ENCODE measurements around the gene DGKD. TPM values are rescaled to one million over a fixed set of nuclear protein-coding genes. Genes with fewer than 3 reads are reported as not detected.

DGKD gene
- total RNA-seq, 1 experiment from 2014 or later = 52.0 TPM

GRCh38 chr2:233437439-233437955 is 83.2 kb downstream of the DGKD start:
- DNase-seq (ENCODE audit: low read depth, low spot score) = no peak
- Histone ChIP-seq H3K27ac (ENCODE audit: low read depth, low read length) (no peak overlapping the region), H3K27me3 (ENCODE audit: insufficient read depth, low read length) (no peaks in the 10 kb centered on the region), H3K36me3 (ENCODE audit: control insufficient read depth in 1 of 2, insufficient read depth in 2 of 2, low read length in 2 of 2) (peaks cover 13 to 21% of the 10 kb centered on the region in 2 experiments; a peak in 3 of 4 replicates), H3K9me3 (ENCODE audit: control insufficient read depth in 1 of 2, insufficient read depth in 1 of 2, low read depth in 1 of 2, low read length in 2 of 2) (no peaks in the 10 kb centered on the region), H3K79me2 (ENCODE audit: insufficient read depth, low read length) (peaks cover 27% of the 10 kb centered on the region; the same call in 1 of the 2 replicates), H3K4me2 (ENCODE audit: low read length) (no peak overlapping the region), H4K20me1 (ENCODE audit: insufficient read depth) (no peaks in the 10 kb centered on the region), H3K4me1 (ENCODE audit: control insufficient read depth in 1 of 2, insufficient read depth in 2 of 2, low read length in 2 of 2) (no peaks in the 10 kb centered on the region), H2AFZ (ENCODE audit: low read depth, low read length, poor library complexity, severe bottlenecking) (no peak overlapping the region), H3K9ac (ENCODE audit: low read length) (no peak overlapping the region), H3K4me3 (replicated peaks in 1 of 2; ENCODE audit: low read depth in 1 of 2, low read length in 2 of 2) (no peak overlapping the region), H3K9me2 (ENCODE audit: insufficient read depth) (no peaks in the 10 kb centered on the region)
- ATAC-seq = no peak
- BruUV-seq (replicated peaks) = no TSS peak
- TF ChIP-seq ATF3 (IDR thresholded peaks at IDR 0.05) = no peak
- RAD21 ChIA-PET (ENCODE audit: low non-redundant PET in 1 of 2, low total read pairs in 2 of 2, uncharacterized antibody in 2 of 2, unreplicated experiment in 2 of 2) = no interaction called here
- POLR2A ChIA-PET = no interaction called here
- CTCF ChIA-PET = no interaction called here
- intact Hi-C loops (cut with micrococcal nuclease) = no loop called here

- ATAC-seq (no peak), DNase-seq (ENCODE audit: low read depth, low spot score) (no peak)
- no peaks in the 10 kb centered on the region for H3K9me3 ChIP-seq (ENCODE audit: control insufficient read depth in 1 of 2, insufficient read depth in 1 of 2, low read depth in 1 of 2, low read length in 2 of 2)
- H3K9ac ChIP-seq (ENCODE audit: low read length) = no peak overlapping the region
- no peak overlapping the region for H2AFZ ChIP-seq (ENCODE audit: low read depth, low read length, poor library complexity, severe bottlenecking)
- peaks cover 20% of the 10 kb centered on the region; the same call in 1 of the 2 replicates for H3K79me2 ChIP-seq (ENCODE audit: insufficient read depth, low read length)
- 0 out of 2 replicates have a peak, but pooled peaks cover under 1% of the 10 kb centered on the region for H4K20me1 ChIP-seq (ENCODE audit: insufficient read depth)
- H3K36me3 ChIP-seq (ENCODE audit: control insufficient read depth in 1 of 2, insufficient read depth in 2 of 2, low read length in 2 of 2) = peaks cover 13 to 21% of the 10 kb centered on the region in 2 experiments; a peak in 3 of 4 replicates
- ChIA-PET RAD21 (ENCODE audit: low non-redundant PET in 1 of 2, low total read pairs in 2 of 2, uncharacterized antibody in 2 of 2, unreplicated experiment in 2 of 2) (no interaction called here), POLR2A (no interaction called here), CTCF (interaction anchor here (0.9 kb wide), 1 partner anchor 18 kb away, joined by 3 read pairs; no protein-coding TSS in a partner anchor)
- H3K4me2 ChIP-seq (ENCODE audit: low read length) = no peak overlapping the region
- H3K4me1 ChIP-seq (ENCODE audit: control insufficient read depth in 1 of 2, insufficient read depth in 2 of 2, low read length in 2 of 2) = no peaks in the 10 kb centered on the region
- intact Hi-C loops (cut with micrococcal nuclease) = no loop called here
- H3K4me3 ChIP-seq (replicated peaks in 1 of 2; ENCODE audit: low read depth in 1 of 2, low read length in 2 of 2) = no peak overlapping the region
- no peaks in the 10 kb centered on the region for H3K27me3 ChIP-seq (ENCODE audit: insufficient read depth, low read length)
- H3K27ac ChIP-seq (ENCODE audit: low read depth, low read length) = no peak overlapping the region
- no peaks in the 10 kb centered on the region for H3K9me2 ChIP-seq (ENCODE audit: insufficient read depth)
- TF ChIP-seq SP1 (IDR thresholded peaks at IDR 0.05; ENCODE audit: low read depth) (no peak), ELF1 (IDR thresholded peaks at IDR 0.05; ENCODE audit: borderline replicate concordance, low read depth) (no peak), ZNF274 (IDR thresholded peaks at IDR 0.05; ENCODE audit: low read depth, low read length) (no peak), TCF7L2 (IDR thresholded peaks at IDR 0.05; ENCODE audit: borderline replicate concordance, extremely low read depth, insufficient read depth, insufficient read length) (no peak), SRF (IDR thresholded peaks at IDR 0.05; ENCODE audit: low read depth) (no peak), POLR2A (IDR thresholded peaks at IDR 0.05; ENCODE audit: borderline replicate concordance, extremely low read depth, insufficient read depth, insufficient read length) (no peak), EZH2 (IDR thresholded peaks at IDR 0.05) (no peak), CEBPB (IDR thresholded peaks at IDR 0.05; ENCODE audit: low read depth) (no peak), ATF3 (IDR thresholded peaks at IDR 0.05) (no peak), MAX (IDR thresholded peaks at IDR 0.05) (no peak), EZH2phosphoT487 (IDR thresholded peaks at IDR 0.05; ENCODE audit: borderline replicate concordance) (no peak), ZFX (IDR thresholded peaks at IDR 0.05) (no peak), ZBTB33 (IDR thresholded peaks at IDR 0.05; ENCODE audit: extremely low read depth, insufficient replicate concordance, low read length) (no peak), POLR2AphosphoS5 (IDR thresholded peaks at IDR 0.05; ENCODE audit: low read depth, low read length) (no peak), FOSL1 (IDR thresholded peaks at IDR 0.05; ENCODE audit: low read depth) (no peak)
- BruUV-seq (replicated peaks) = no TSS peak
These were observed 84.4 kb downstream of the DGKD start for GRCh38 chr2:233438573-233439147.
